Activated naive CD8-positive, alpha-beta T cell treated with anti-CD3 and anti-CD28 coated beads, Interleukin-2, amount 50 U/mL, for 24 hours (primary cell): ENCODE measurements around the gene MIGA1.
"Not testable (repeated sequence)": the region's sequence is repeated elsewhere in the genome, so short reads cannot be mapped to it uniquely, and the experiment has no call there.

Experiments
- ATAC-seq: fragments of 150-1000 bp; cut with Tn5 transposase; one replicate; pipeline ENCODE4 v1.10.0; 2021
- DNase-seq: peaks from one replicate; pipeline ENCODE4 v3.0.0; 2021
- H3K27ac Mint-ChIP-seq: one replicate; pipeline ENCODE4 v1.8.0; 2021; ENCODE audit warnings: mild to moderate bottlenecking, mixed read lengths
- H3K27me3 Mint-ChIP-seq: one replicate; pipeline ENCODE4 v1.8.0; 2021; ENCODE audit warnings: mixed read lengths
- H3K36me3 Mint-ChIP-seq: one replicate; pipeline ENCODE4 v1.8.0; 2021; ENCODE audit warnings: low read depth, mixed read lengths
- H3K4me1 Mint-ChIP-seq: one replicate; pipeline ENCODE4 v1.8.0; 2021; ENCODE audit warnings: mixed read lengths
- H3K4me3 Mint-ChIP-seq: one replicate; pipeline ENCODE4 v1.8.0; 2021; ENCODE audit warnings: mild to moderate bottlenecking, moderate library complexity, mixed read lengths
- H3K9me3 Mint-ChIP-seq: one replicate; pipeline ENCODE4 v1.8.0; 2021; ENCODE audit warnings: mixed read lengths

The MIGA1 gene

GRCh38 chr1:77891200-77891599 lies 111.8 kb downstream of the MIGA1 start:
- peaks cover 3% of the 10 kb centered on the region for H3K36me3 Mint-ChIP-seq
- ATAC-seq: no peak

GRCh38 chr1:77899647-77900320 lies 120.3 kb downstream of the MIGA1 start:
- H3K27ac Mint-ChIP-seq: no peak overlapping the region
- no peak for ATAC-seq
- no peaks in the 10 kb centered on the region for H3K9me3 Mint-ChIP-seq
- no peaks in the 10 kb centered on the region for H3K27me3 Mint-ChIP-seq
- H3K4me3 Mint-ChIP-seq: no peak overlapping the region
- H3K36me3 Mint-ChIP-seq: peaks cover 1% of the 10 kb centered on the region
- no peak for DNase-seq
- H3K4me1 Mint-ChIP-seq: no peaks in the 10 kb centered on the region

More at GRCh38 chr1:77891200-77891599, 111.8 kb downstream of the MIGA1 start:
- Mint-ChIP-seq H3K9me3 (no peaks in the 10 kb centered on the region), H3K27ac (no peak overlapping the region), H3K4me3 (no peak overlapping the region), H3K4me1 (peaks cover 11% of the 10 kb centered on the region), H3K27me3 (peaks cover 22% of the 10 kb centered on the region)
- DNase-seq: no peak

- H3K9me3 Mint-ChIP-seq: no peaks in the 10 kb centered on the region
- no peak overlapping the region for H3K4me3 Mint-ChIP-seq
- no peak overlapping the region for H3K27ac Mint-ChIP-seq
- DNase-seq: peak; percentile 15
- ATAC-seq: no peak
- H3K27me3 Mint-ChIP-seq: no peaks in the 10 kb centered on the region
- no peaks in the 10 kb centered on the region for H3K4me1 Mint-ChIP-seq
- peaks cover 1% of the 10 kb centered on the region for H3K36me3 Mint-ChIP-seq
These were observed 121.3 kb downstream of the MIGA1 start for GRCh38 chr1:77900687-77901293.

- no peak overlapping the region for H3K27ac Mint-ChIP-seq
These were observed 126.2 kb downstream of the MIGA1 start for GRCh38 chr1:77905603-77906002.

GRCh38 chr1:77906019-77906545 lies 126.6 kb downstream of the MIGA1 start:
- Mint-ChIP-seq H3K27ac (no peak overlapping the region), H3K36me3 (no peaks in the 10 kb centered on the region)

More at GRCh38 chr1:77905603-77906002, 126.2 kb downstream of the MIGA1 start:
- no peaks in the 10 kb centered on the region for H3K27me3 Mint-ChIP-seq
- DNase-seq (no peak), ATAC-seq (no peak)
- no peaks in the 10 kb centered on the region for H3K4me1 Mint-ChIP-seq
- H3K9me3 Mint-ChIP-seq: no peaks in the 10 kb centered on the region
- no peaks in the 10 kb centered on the region for H3K36me3 Mint-ChIP-seq
- H3K4me3 Mint-ChIP-seq: no peak overlapping the region

GRCh38 chr1:77906624-77907023 lies 127.2 kb downstream of the MIGA1 start:
- H3K27me3 Mint-ChIP-seq: no peaks in the 10 kb centered on the region
- no peaks in the 10 kb centered on the region for H3K9me3 Mint-ChIP-seq
- H3K4me3 Mint-ChIP-seq: no peak overlapping the region
- ATAC-seq (no peak), DNase-seq (no peak)
- H3K27ac Mint-ChIP-seq: no peak overlapping the region
- no peaks in the 10 kb centered on the region for H3K4me1 Mint-ChIP-seq
- no peaks in the 10 kb centered on the region for H3K36me3 Mint-ChIP-seq

More at GRCh38 chr1:77906019-77906545, 126.6 kb downstream of the MIGA1 start:
- ATAC-seq: no peak
- H3K4me1 Mint-ChIP-seq: no peaks in the 10 kb centered on the region
- DNase-seq: no peak
- H3K9me3 Mint-ChIP-seq: no peaks in the 10 kb centered on the region
- H3K27me3 Mint-ChIP-seq: no peaks in the 10 kb centered on the region
- no peak overlapping the region for H3K4me3 Mint-ChIP-seq

- Mint-ChIP-seq H3K4me3 (no peak overlapping the region), H3K27me3 (no peaks in the 10 kb centered on the region), H3K36me3 (no peaks in the 10 kb centered on the region), H3K9me3 (no peaks in the 10 kb centered on the region), H3K4me1 (no peaks in the 10 kb centered on the region), H3K27ac (no peak overlapping the region)
- ATAC-seq (no peak), DNase-seq (no peak)
These were observed 130.7 kb downstream of the MIGA1 start for GRCh38 chr1:77910116-77910515.

GRCh38 chr1:77918918-77919317 lies 139.5 kb downstream of the MIGA1 start:
- ATAC-seq, H3K4me1 Mint-ChIP-seq, H3K27me3 Mint-ChIP-seq, H3K9me3 Mint-ChIP-seq, H3K4me3 Mint-ChIP-seq, H3K36me3 Mint-ChIP-seq, DNase-seq, H3K27ac Mint-ChIP-seq: not testable (repeated sequence)

GRCh38 chr1:77925518-77925917 lies 146.1 kb downstream of the MIGA1 start:
- no peaks in the 10 kb centered on the region for H3K9me3 Mint-ChIP-seq
- H3K27me3 Mint-ChIP-seq: no peaks in the 10 kb centered on the region
- H3K4me1 Mint-ChIP-seq: peaks cover 10% of the 10 kb centered on the region
- ATAC-seq (no peak), DNase-seq (no peak)
- H3K36me3 Mint-ChIP-seq: no peaks in the 10 kb centered on the region
- no peak overlapping the region for H3K27ac Mint-ChIP-seq
- H3K4me3 Mint-ChIP-seq: no peak overlapping the region

- Mint-ChIP-seq H3K4me3 (no peak overlapping the region), H3K9me3 (no peaks in the 10 kb centered on the region), H3K27me3 (no peaks in the 10 kb centered on the region), H3K4me1 (peaks cover 10% of the 10 kb centered on the region), H3K27ac (no peak overlapping the region), H3K36me3 (no peaks in the 10 kb centered on the region)
- ATAC-seq (no peak), DNase-seq (no peak)
These were observed 146.5 kb downstream of the MIGA1 start for GRCh38 chr1:77925956-77926355.

- no peak for ATAC-seq
- peaks cover 10% of the 10 kb centered on the region for H3K4me1 Mint-ChIP-seq
- H3K27me3 Mint-ChIP-seq: no peaks in the 10 kb centered on the region
- H3K36me3 Mint-ChIP-seq: no peaks in the 10 kb centered on the region
- no peak for DNase-seq
- peak overlapping the region; percentile 56 for H3K27ac Mint-ChIP-seq
- peak overlapping the region; percentile 77 for H3K4me3 Mint-ChIP-seq
- no peaks in the 10 kb centered on the region for H3K9me3 Mint-ChIP-seq
These were observed 147.3 kb downstream of the MIGA1 start for GRCh38 chr1:77926561-77927357.

GRCh38 chr1:77927414-77927813 lies 148.0 kb downstream of the MIGA1 start:
- Mint-ChIP-seq H3K36me3 (no peaks in the 10 kb centered on the region), H3K27ac (peak overlapping the region; percentile 32), H3K9me3 (no peaks in the 10 kb centered on the region), H3K4me3 (peak overlapping the region; percentile 69), H3K27me3 (no peaks in the 10 kb centered on the region), H3K4me1 (peaks cover 10% of the 10 kb centered on the region)
- ATAC-seq (no peak), DNase-seq (no peak)
